Gastroesophageal sphincter (tissue), 3 donors: ENCODE data around the gene MACROD2.
"Not testable (repeated sequence)": the region's sequence is repeated elsewhere in the genome, so short reads cannot be mapped to it uniquely, and the experiment has no call there.

ENCODE experiments used
- CTCF ChIP-seq, 4 experiments: fragments of 200-600 bp in 2 of 4; fragments of 450-650 bp in 2 of 4; sonication (generic) in 1 of 4; IDR thresholded peaks; one replicate each; pipeline ENCODE4 v1.5.1; 2017 to 2019; ENCODE audit warnings: antibody characterized with exemption in 4 of 4, mild to moderate bottlenecking in 2 of 4, moderate library complexity in 2 of 4
- EP300 ChIP-seq: sonication (generic); formaldehyde crosslinking; IDR thresholded peaks from one replicate; pipeline ENCODE4 v1.6.1; 2017; ENCODE audit warnings: antibody characterized with exemption, mild to moderate bottlenecking
- POLR2A ChIP-seq, 2 donors: fragments of 450-650 bp; IDR thresholded peaks; one replicate each; pipeline ENCODE4 v1.6.1; 2017; ENCODE audit warnings: antibody characterized with exemption in 2 of 2, mild to moderate bottlenecking in 2 of 2, moderate library complexity in 1 of 2
- POLR2AphosphoS5 ChIP-seq: sonication (generic); formaldehyde crosslinking; IDR thresholded peaks from one replicate; pipeline ENCODE4 v1.6.1; 2017; ENCODE audit warnings: antibody characterized with exemption

- not testable (repeated sequence) for TF ChIP-seq POLR2A (IDR thresholded peaks at IDR 0.05); CTCF (IDR thresholded peaks at IDR 0.05); EP300; POLR2AphosphoS5
Measured at GRCh38 chr20:15985494-15986368, 1990.4 kb downstream of the MACROD2 start.
